Calu3 (cell line): ENCODE measurements around the gene DNASE1L2. TPM values are rescaled to one million over a fixed set of nuclear protein-coding genes. Genes with fewer than 3 reads are reported as not detected.
A peak's percentile ranks its signal among the peaks of the same experiment; 100 is the strongest.
"Not testable (repeated sequence)": the region's sequence is repeated elsewhere in the genome, so short reads cannot be mapped to it uniquely, and the experiment has no call there.

Source experiments
- BruUV-seq: library from RNA; stranded (reverse); fragments of 400-500 nt; replicated peaks from 2 replicates; lab custom pipeline; 2021; lab: Mats Ljungman, UMichigan
- CTCF ChIA-PET: fragments of 300-600 bp; sonication (Branson Sonifier 250); formaldehyde crosslinking; loops from one replicate; lab custom pipeline; 2022; ENCODE audit warnings: antibody characterized with exemption; lab: Charles Lee
- DNase-seq: peaks from one replicate; pipeline ENCODE4 v3.0.0; 2022
- H3K27ac Mint-ChIP-seq: one replicate; pipeline ENCODE4 v1.8.0; 2022; ENCODE audit warnings: mixed read lengths; ENCODE audit not compliant: unreplicated experiment
- H3K27me3 Mint-ChIP-seq: one replicate; pipeline ENCODE4 v1.8.0; 2022; ENCODE audit warnings: mixed read lengths; ENCODE audit not compliant: unreplicated experiment
- H3K36me3 Mint-ChIP-seq: one replicate; pipeline ENCODE4 v1.8.0; 2022; ENCODE audit warnings: mild to moderate bottlenecking, moderate library complexity, mixed read lengths; ENCODE audit not compliant: insufficient read depth, unreplicated experiment
- H3K4me1 Mint-ChIP-seq: one replicate; pipeline ENCODE4 v1.8.0; 2022; ENCODE audit warnings: mild to moderate bottlenecking, low read depth, mixed read lengths; ENCODE audit not compliant: unreplicated experiment
- H3K4me3 Mint-ChIP-seq: one replicate; pipeline ENCODE4 v1.8.0; 2022; ENCODE audit warnings: mild to moderate bottlenecking, low read depth, moderate library complexity, mixed read lengths; ENCODE audit not compliant: unreplicated experiment
- H3K9me3 Mint-ChIP-seq: one replicate; pipeline ENCODE4 v1.8.0; 2022; ENCODE audit warnings: low read depth, mixed read lengths; ENCODE audit not compliant: unreplicated experiment
- CTCF ChIP-seq: fragments of 200-600 bp; IDR thresholded peaks from one replicate; pipeline ENCODE4 v1.8.0; 2022; ENCODE audit warnings: antibody characterized with exemption; ENCODE audit not compliant: unreplicated experiment
- intact Hi-C: fragments of 100-400 bp; cut with micrococcal nuclease; formaldehyde crosslinking; loops from one replicate; pipeline ENCODE4 v1.10.0; 2022; ENCODE audit not compliant: unreplicated experiment
- total RNA-seq: library from RNA; stranded (reverse); gene quantifications from 2 replicates; pipeline ENCODE4 v1.2.3, GENCODE V29; 2022

DNASE1L2 gene
- total RNA-seq, 1 experiment from 2014 or later = 5.7 TPM

GRCh38 chr16:2253293-2253692 is 17.0 kb downstream of the DNASE1L2 start:
- no peak for DNase-seq
- TF ChIP-seq CTCF = no peak
- BruUV-seq = no TSS peak
- Mint-ChIP-seq H3K36me3 (peaks cover 96% of the 10 kb centered on the region), H3K27ac (peak overlapping the region; percentile 88), H3K4me1 (peaks cover 20% of the 10 kb centered on the region), H3K9me3 (no peaks in the 10 kb centered on the region), H3K4me3 (no peak overlapping the region), H3K27me3 (no peaks in the 10 kb centered on the region)
- CTCF ChIA-PET = interaction anchor here (2.8 kb wide), 1 partner anchor 38 kb away, joined by 15 read pairs; the partner anchor contains the start of gene PGP
- intact Hi-C loops = no loop called here

- BruUV-seq = no TSS peak
- CTCF ChIA-PET = no interaction called here
- no peaks in the 10 kb centered on the region for H3K27me3 Mint-ChIP-seq
- H3K27ac Mint-ChIP-seq = peak overlapping the region; percentile 80
- H3K4me3 Mint-ChIP-seq = no peak overlapping the region
- H3K9me3 Mint-ChIP-seq = no peaks in the 10 kb centered on the region
- intact Hi-C loops = no loop called here
- H3K4me1 Mint-ChIP-seq = peaks cover 20% of the 10 kb centered on the region
- no peak for DNase-seq
- no peak for TF ChIP-seq CTCF
- H3K36me3 Mint-ChIP-seq = peaks cover 93% of the 10 kb centered on the region
Measured at GRCh38 chr16:2256531-2257140, 20.4 kb downstream of the DNASE1L2 start.

GRCh38 chr16:2257726-2258125 is 21.5 kb downstream of the DNASE1L2 start:
- Mint-ChIP-seq H3K4me1 (peaks cover 10% of the 10 kb centered on the region), H3K27me3 (no peaks in the 10 kb centered on the region), H3K36me3 (peaks cover 93% of the 10 kb centered on the region), H3K27ac (no peak overlapping the region), H3K9me3 (no peaks in the 10 kb centered on the region), H3K4me3 (no peak overlapping the region)
- CTCF ChIA-PET = interaction anchor here (0.6 kb wide), 1 partner anchor 681 kb away, joined by 4 read pairs; no protein-coding TSS in a partner anchor
- TF ChIP-seq CTCF = no peak
- intact Hi-C loops = no loop called here
- DNase-seq = no peak
- BruUV-seq = no TSS peak

- H3K4me1 Mint-ChIP-seq, H3K4me3 Mint-ChIP-seq, H3K27ac Mint-ChIP-seq, H3K27me3 Mint-ChIP-seq, BruUV-seq, H3K9me3 Mint-ChIP-seq, DNase-seq, intact Hi-C loops: not testable (repeated sequence)
- H3K36me3 Mint-ChIP-seq = peaks cover 93% of the 10 kb centered on the region
- CTCF ChIA-PET = interaction anchor here (0.6 kb wide), 1 partner anchor 8 kb away, joined by 10 read pairs; no protein-coding TSS in a partner anchor
Measured at GRCh38 chr16:2258530-2258929, 22.3 kb downstream of the DNASE1L2 start.

GRCh38 chr16:2260250-2260649 is 24.0 kb downstream of the DNASE1L2 start:
- Mint-ChIP-seq H3K27me3 (no peaks in the 10 kb centered on the region), H3K9me3 (no peaks in the 10 kb centered on the region), H3K36me3 (peaks cover 94% of the 10 kb centered on the region), H3K4me3 (no peak overlapping the region), H3K4me1 (peaks cover 12% of the 10 kb centered on the region), H3K27ac (no peak overlapping the region)
- no peak for TF ChIP-seq CTCF
- no TSS peak for BruUV-seq
- DNase-seq = no peak
- intact Hi-C loops = no loop called here
- CTCF ChIA-PET = no interaction called here

GRCh38 chr16:2263026-2263425 is 26.8 kb downstream of the DNASE1L2 start:
- BruUV-seq, intact Hi-C loops, H3K27me3 Mint-ChIP-seq, DNase-seq, H3K9me3 Mint-ChIP-seq, H3K4me3 Mint-ChIP-seq, H3K27ac Mint-ChIP-seq, CTCF ChIA-PET: not testable (repeated sequence)
- H3K4me1 Mint-ChIP-seq = peaks cover 23% of the 10 kb centered on the region
- peaks cover 97% of the 10 kb centered on the region for H3K36me3 Mint-ChIP-seq

GRCh38 chr16:2266887-2267286 is 30.6 kb downstream of the DNASE1L2 start:
- H3K9me3 Mint-ChIP-seq, intact Hi-C loops, H3K27me3 Mint-ChIP-seq, BruUV-seq, CTCF ChIA-PET, DNase-seq: not testable (repeated sequence)
- Mint-ChIP-seq H3K27ac (peak overlapping the region; percentile 100), H3K4me1 (peaks cover 33% of the 10 kb centered on the region), H3K36me3 (peaks cover 89% of the 10 kb centered on the region), H3K4me3 (peak overlapping the region; percentile 100)
